PC-9 (cell line): ENCODE measurements around the gene NR4A2. TPM values are rescaled to one million over a fixed set of nuclear protein-coding genes. Genes with fewer than 3 reads are reported as not detected.

Experiments
- BruUV-seq: library from RNA; stranded (reverse); fragments of 400-500 nt; replicated peaks from 2 replicates; lab custom pipeline; 2021; lab: Mats Ljungman, UMichigan
- CTCF ChIA-PET: fragments of 300-600 bp; sonication (Branson Sonifier 250); formaldehyde crosslinking; loops from one replicate; lab custom pipeline; 2022; ENCODE audit warnings: antibody characterized with exemption; lab: Charles Lee
- POLR2A ChIA-PET: fragments of 300-600 bp; sonication (Branson Sonifier 250); formaldehyde crosslinking; loops from one replicate; lab custom pipeline; 2022; ENCODE audit warnings: antibody characterized with exemption; ENCODE audit not compliant: unreplicated experiment; lab: Charles Lee
- DNase-seq, 2 experiments: peaks; one replicate each; pipeline versions ENCODE4 v3.0.0 to v3.0.0-alpha.2; 2015 to 2022; ENCODE audit warnings: mixed read lengths in 1 of 2
- H2AFZ ChIP-seq: fragments of 200-600 bp; sonication (generic); 2 replicates; pipeline ENCODE4 v1.8.1; 2017; ENCODE audit warnings: antibody characterized with exemption
- H3F3A ChIP-seq: fragments of 200-600 bp; sonication (generic); 2 replicates; pipeline ENCODE4 v1.8.1; 2017; ENCODE audit warnings: antibody characterized with exemption, mild to moderate bottlenecking, low read depth; ENCODE audit not compliant: insufficient read depth
- H3K27ac ChIP-seq: fragments of 200-600 bp; sonication (generic); 2 replicates; pipeline ENCODE4 v1.6.1; 2016; ENCODE audit warnings: mixed run types
- H3K27me3 ChIP-seq: fragments of 200-600 bp; sonication (generic); 2 replicates; pipeline ENCODE4 v1.6.1; 2016; ENCODE audit warnings: low read depth, mixed run types; ENCODE audit not compliant: insufficient read depth
- H3K36me3 ChIP-seq: fragments of 200-600 bp; sonication (generic); 2 replicates; pipeline ENCODE4 v1.6.1; 2016; ENCODE audit warnings: low read depth, mixed run types
- H3K4me1 ChIP-seq: fragments of 200-600 bp; sonication (generic); replicated peaks from 2 replicates; pipeline ENCODE4 v1.6.1; 2016; ENCODE audit warnings: mixed run types; ENCODE audit not compliant: insufficient read depth
- H3K4me2 ChIP-seq: fragments of 200-600 bp; sonication (generic); 2 replicates; pipeline ENCODE4 v1.6.1; 2017; ENCODE audit warnings: mixed run types
- H3K4me3 ChIP-seq: fragments of 200-600 bp; sonication (generic); 2 replicates; pipeline ENCODE4 v1.6.1; 2016; ENCODE audit warnings: mixed run types
- H3K79me2 ChIP-seq: fragments of 200-600 bp; sonication (generic); 2 replicates; pipeline ENCODE4 v1.6.1; 2017; ENCODE audit warnings: low read depth, mixed run types
- H3K9me2 ChIP-seq: fragments of 200-600 bp; sonication (generic); 2 replicates; pipeline ENCODE4 v1.8.1; 2017; ENCODE audit warnings: mild to moderate bottlenecking; ENCODE audit not compliant: insufficient read depth
- H3K9me3 ChIP-seq: fragments of 200-600 bp; sonication (generic); 2 replicates; pipeline ENCODE4 v1.8.1; 2016; ENCODE audit warnings: low read depth; ENCODE audit not compliant: insufficient read depth
- H4K20me1 ChIP-seq: fragments of 200-600 bp; sonication (generic); 2 replicates; pipeline ENCODE4 v1.8.1; 2017; ENCODE audit not compliant: insufficient read depth
- EZH2 ChIP-seq: fragments of 200-600 bp; sonication (generic); IDR thresholded peaks from 2 replicates; pipeline ENCODE4 v1.8.0; 2017; ENCODE audit warnings: antibody characterized with exemption, low read depth
- intact Hi-C: fragments of 100-400 bp; cut with micrococcal nuclease; formaldehyde crosslinking; loops from one replicate; pipeline ENCODE4 v1.10.0; 2022; ENCODE audit not compliant: unreplicated experiment
- total RNA-seq: library from RNA; stranded (reverse); gene quantifications from 2 replicates; pipeline ENCODE4 v1.2.3, GENCODE V29; 2021
- TF ChIP-seq, protein P1 (sequence below): fragments of 200-600 bp; sonication (generic); conservative IDR thresholded peaks from 2 replicates; pipeline ENCODE4 v1.6.1; 2017; ENCODE audit warnings: mixed run types, antibody characterized with exemption, mild to moderate bottlenecking, moderate library complexity

The NR4A2 gene
- total RNA-seq, 1 experiment from 2014 or later = 3.0 TPM

- POLR2A ChIA-PET = interaction anchor here (0.7 kb wide), 1 partner anchor 106 kb away, joined by 5 read pairs; no protein-coding TSS in a partner anchor
- BruUV-seq = no TSS peak
- Histone ChIP-seq H3K4me2 (no peak overlapping the region), H3K9me2 (no peaks in the 10 kb centered on the region), H3K4me1 (peaks cover 6% of the 10 kb centered on the region; the same call in 1 of the 2 replicates), H3F3A (peaks cover 4% of the 10 kb centered on the region), H3K36me3 (no peaks in the 10 kb centered on the region), H4K20me1 (no peaks in the 10 kb centered on the region), H3K79me2 (no peaks in the 10 kb centered on the region), H3K27ac (no peak overlapping the region), H3K27me3 (no peaks in the 10 kb centered on the region), H2AFZ (no peak overlapping the region), H3K9me3 (no peaks in the 10 kb centered on the region), H3K4me3 (no peak overlapping the region)
- CTCF ChIA-PET = no interaction called here
- intact Hi-C loops = loop anchor here (5.0 to 10.0 kb wide), 5 partner anchors 333 to 953 kb away; no protein-coding TSS in a partner anchor
- no peak for DNase-seq
- TF ChIP-seq, protein P1, sequence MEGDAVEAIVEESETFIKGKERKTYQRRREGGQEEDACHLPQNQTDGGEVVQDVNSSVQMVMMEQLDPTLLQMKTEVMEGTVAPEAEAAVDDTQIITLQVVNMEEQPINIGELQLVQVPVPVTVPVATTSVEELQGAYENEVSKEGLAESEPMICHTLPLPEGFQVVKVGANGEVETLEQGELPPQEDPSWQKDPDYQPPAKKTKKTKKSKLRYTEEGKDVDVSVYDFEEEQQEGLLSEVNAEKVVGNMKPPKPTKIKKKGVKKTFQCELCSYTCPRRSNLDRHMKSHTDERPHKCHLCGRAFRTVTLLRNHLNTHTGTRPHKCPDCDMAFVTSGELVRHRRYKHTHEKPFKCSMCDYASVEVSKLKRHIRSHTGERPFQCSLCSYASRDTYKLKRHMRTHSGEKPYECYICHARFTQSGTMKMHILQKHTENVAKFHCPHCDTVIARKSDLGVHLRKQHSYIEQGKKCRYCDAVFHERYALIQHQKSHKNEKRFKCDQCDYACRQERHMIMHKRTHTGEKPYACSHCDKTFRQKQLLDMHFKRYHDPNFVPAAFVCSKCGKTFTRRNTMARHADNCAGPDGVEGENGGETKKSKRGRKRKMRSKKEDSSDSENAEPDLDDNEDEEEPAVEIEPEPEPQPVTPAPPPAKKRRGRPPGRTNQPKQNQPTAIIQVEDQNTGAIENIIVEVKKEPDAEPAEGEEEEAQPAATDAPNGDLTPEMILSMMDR = no peak
- no peak for TF ChIP-seq EZH2
Observed at GRCh38 chr2:156329927-156330726, 2.4 kb downstream of the NR4A2 start.

GRCh38 chr2:156329031-156329926, 3.2 kb downstream of the NR4A2 start:
- Histone ChIP-seq H3K36me3 (no peaks in the 10 kb centered on the region), H3K27me3 (no peaks in the 10 kb centered on the region), H3F3A (peaks cover 4% of the 10 kb centered on the region), H3K4me3 (no peak overlapping the region), H2AFZ (no peak overlapping the region), H3K4me2 (no peak overlapping the region), H3K79me2 (no peaks in the 10 kb centered on the region), H3K9me3 (no peaks in the 10 kb centered on the region), H4K20me1 (no peaks in the 10 kb centered on the region), H3K27ac (no peak overlapping the region), H3K9me2 (no peaks in the 10 kb centered on the region), H3K4me1 (peaks cover 6% of the 10 kb centered on the region; the same call in 1 of the 2 replicates)
- no TSS peak for BruUV-seq
- ChIA-PET POLR2A (interaction anchor here (0.9 kb wide), 1 partner anchor 147 kb away, joined by 3 read pairs; no protein-coding TSS in a partner anchor), CTCF (interaction anchor here (0.7 kb wide), 1 partner anchor 260 kb away, joined by 3 read pairs; no protein-coding TSS in a partner anchor)
- intact Hi-C loops = no loop called here
- TF ChIP-seq, protein P1 = no peak
- TF ChIP-seq EZH2 = no peak
- no peak for DNase-seq
